Sigmoid colon (tissue), 7 donors: ENCODE measurements around the gene GCNA. TPM values are rescaled to one million over a fixed set of nuclear protein-coding genes. Genes with fewer than 3 reads are reported as not detected.

Experiments
- DNase-seq: peaks from one replicate; pipeline ENCODE4 v3.0.0-alpha.2; 2019
- H3K27ac ChIP-seq, 4 donors: fragments of 200-600 bp; sonication (generic); one replicate each; pipeline ENCODE4 v1.5.1; 2016 to 2019; ENCODE audit warnings: mild to moderate bottlenecking in 1 of 4
- H3K27me3 ChIP-seq, 3 donors: fragments of 200-600 bp; sonication (generic); one replicate each; pipeline ENCODE4 v1.5.1; 2019; ENCODE audit warnings: mild to moderate bottlenecking in 1 of 3
- H3K36me3 ChIP-seq, 4 donors: fragments of 200-600 bp; sonication (generic); one replicate each; pipeline ENCODE4 v1.5.1; 2016 to 2019
- H3K4me1 ChIP-seq, 4 donors: fragments of 200-600 bp; sonication (generic); one replicate each; pipeline ENCODE4 v1.5.1; 2017 to 2019
- H3K4me3 ChIP-seq, 4 donors: fragments of 200-600 bp; sonication (generic); one replicate each; pipeline ENCODE4 v1.5.1; 2017 to 2019; ENCODE audit warnings: mild to moderate bottlenecking in 2 of 4, moderate library complexity in 1 of 4
- H3K9me3 ChIP-seq, 4 donors: fragments of 200-600 bp in 3 of 4; sonication (generic) in 3 of 4; one replicate each; pipeline versions ENCODE4 v1.5.1 to v1.6.1; 2013 to 2019
- EP300 ChIP-seq, 4 donors: sonication (generic); formaldehyde crosslinking; IDR thresholded peaks; one replicate each; pipeline ENCODE4 v1.6.1; 2017; ENCODE audit warnings: antibody characterized with exemption in 4 of 4
- POLR2A ChIP-seq, 2 donors: fragments of 450-650 bp; IDR thresholded peaks; one replicate each; pipeline ENCODE4 v1.6.1; 2016; ENCODE audit warnings: antibody characterized with exemption in 2 of 2, mild to moderate bottlenecking in 2 of 2, moderate library complexity in 2 of 2
- POLR2AphosphoS5 ChIP-seq, 4 donors: sonication (generic); formaldehyde crosslinking; IDR thresholded peaks; one replicate each; pipeline ENCODE4 v1.6.1; 2017; ENCODE audit warnings: antibody characterized with exemption in 4 of 4
- WGBS, 2 donors: extraction: QIAGEN DNeasy Blood & Tissue Kit; methylation state at CpG; one replicate each; pipeline ENCODE4 v1.1.7; 2013; 5-methylcytosine and 5-hydroxymethylcytosine counted together
- intact Hi-C: fragments of 100-400 bp; cut with DNase I; formaldehyde crosslinking; loops from one replicate; pipeline ENCODE4 v1.15.1; 2023
- polyA plus RNA-seq, 3 donors: library from polyadenylated mRNA; stranded (reverse); fragments of 200-250 nt; gene quantifications; one replicate each; pipeline ENCODE4 v1.2.3, GENCODE V29; 2013
- total RNA-seq, 4 donors: library from RNA; depleted of rRNA; stranded (reverse); fragments of >200 nt; gene quantifications; one replicate each; pipeline ENCODE4 v1.1.0, GENCODE V29; 2016
- TF ChIP-seq, protein P1 (sequence below), 4 experiments: fragments of 450-650 bp in 3 of 4; fragments of 200-600 bp in 1 of 4; IDR thresholded peaks; one replicate each; pipeline ENCODE4 v1.5.1; 2016 to 2019; ENCODE audit warnings: antibody characterized with exemption in 4 of 4, mild to moderate bottlenecking in 3 of 4, moderate library complexity in 2 of 4
- donor health status: healthy with polysubstance abuse.
- donor health status: Bipolar disorder and iron deficiency.
- donor health status: healthy.

GCNA gene
- total and polyA plus RNA-seq, 7 donors: 0.60 to 5.0 (median 1.5) TPM

DNA sequence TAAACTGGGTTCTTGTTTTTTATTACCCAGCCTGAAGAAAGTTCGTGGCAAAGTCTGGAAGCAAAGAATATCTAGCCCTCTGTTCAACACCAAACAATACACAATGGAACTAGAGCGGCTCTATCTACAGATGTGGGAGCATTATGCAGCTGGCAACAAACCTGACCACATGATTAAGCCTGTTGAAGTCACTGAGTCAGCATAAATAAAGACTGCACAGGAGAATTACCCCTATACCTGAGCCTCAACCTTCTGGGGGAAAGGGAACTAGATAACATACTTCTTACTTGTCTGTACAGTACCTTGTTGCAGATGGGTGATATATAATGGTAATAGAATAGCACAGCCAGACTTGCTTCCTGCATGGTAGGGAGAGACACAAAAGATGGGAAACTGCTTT lies 4.6 kb upstream of the GCNA start:
- no peak for DNase-seq
- Histone ChIP-seq H3K36me3 (peaks cover 0 to 64% (median 6%) of the 10 kb centered on the region in 4 donors), H3K27me3 (no peaks in the 10 kb centered on the region), H3K27ac (no peak overlapping the region), H3K4me1 (no peaks in the 10 kb centered on the region), H3K9me3 (no peaks in the 10 kb centered on the region), H3K4me3 (no peak overlapping the region)
- intact Hi-C loops: no loop called here
- TF ChIP-seq, protein P1, sequence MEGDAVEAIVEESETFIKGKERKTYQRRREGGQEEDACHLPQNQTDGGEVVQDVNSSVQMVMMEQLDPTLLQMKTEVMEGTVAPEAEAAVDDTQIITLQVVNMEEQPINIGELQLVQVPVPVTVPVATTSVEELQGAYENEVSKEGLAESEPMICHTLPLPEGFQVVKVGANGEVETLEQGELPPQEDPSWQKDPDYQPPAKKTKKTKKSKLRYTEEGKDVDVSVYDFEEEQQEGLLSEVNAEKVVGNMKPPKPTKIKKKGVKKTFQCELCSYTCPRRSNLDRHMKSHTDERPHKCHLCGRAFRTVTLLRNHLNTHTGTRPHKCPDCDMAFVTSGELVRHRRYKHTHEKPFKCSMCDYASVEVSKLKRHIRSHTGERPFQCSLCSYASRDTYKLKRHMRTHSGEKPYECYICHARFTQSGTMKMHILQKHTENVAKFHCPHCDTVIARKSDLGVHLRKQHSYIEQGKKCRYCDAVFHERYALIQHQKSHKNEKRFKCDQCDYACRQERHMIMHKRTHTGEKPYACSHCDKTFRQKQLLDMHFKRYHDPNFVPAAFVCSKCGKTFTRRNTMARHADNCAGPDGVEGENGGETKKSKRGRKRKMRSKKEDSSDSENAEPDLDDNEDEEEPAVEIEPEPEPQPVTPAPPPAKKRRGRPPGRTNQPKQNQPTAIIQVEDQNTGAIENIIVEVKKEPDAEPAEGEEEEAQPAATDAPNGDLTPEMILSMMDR (IDR thresholded peaks at IDR 0.05): no peak
- TF ChIP-seq EP300 (IDR thresholded peaks at IDR 0.05) (no peak), POLR2A (IDR thresholded peaks at IDR 0.05) (no peak), POLR2AphosphoS5 (IDR thresholded peaks at IDR 0.05) (no peak)
- WGBS, 2 donors: 63 to 84% methylated on average over 2 of the region's 2 CpGs

- DNase-seq: no peak
- Histone ChIP-seq H3K36me3 (peaks cover 0 to 33% (median 3%) of the 10 kb centered on the region in 4 donors), H3K27ac (no peak overlapping the region), H3K27me3 (no peaks in the 10 kb centered on the region), H3K4me3 (no peak overlapping the region), H3K4me1 (no peaks in the 10 kb centered on the region), H3K9me3 (no peaks in the 10 kb centered on the region)
- 90 to 95% methylated on average over 24 of the region's 24 CpGs for WGBS, 2 donors
- intact Hi-C loops: no loop called here
- no peak for TF ChIP-seq EP300 (IDR thresholded peaks at IDR 0.05)
- no peak for TF ChIP-seq POLR2AphosphoS5 (IDR thresholded peaks at IDR 0.05)
- TF ChIP-seq POLR2A (IDR thresholded peaks at IDR 0.05): no peak
- TF ChIP-seq, protein P1 (IDR thresholded peaks at IDR 0.05): no peak
These were observed 555 bp upstream of the GCNA start for GRCh38 chrX:71577682-71578081.

DNA sequence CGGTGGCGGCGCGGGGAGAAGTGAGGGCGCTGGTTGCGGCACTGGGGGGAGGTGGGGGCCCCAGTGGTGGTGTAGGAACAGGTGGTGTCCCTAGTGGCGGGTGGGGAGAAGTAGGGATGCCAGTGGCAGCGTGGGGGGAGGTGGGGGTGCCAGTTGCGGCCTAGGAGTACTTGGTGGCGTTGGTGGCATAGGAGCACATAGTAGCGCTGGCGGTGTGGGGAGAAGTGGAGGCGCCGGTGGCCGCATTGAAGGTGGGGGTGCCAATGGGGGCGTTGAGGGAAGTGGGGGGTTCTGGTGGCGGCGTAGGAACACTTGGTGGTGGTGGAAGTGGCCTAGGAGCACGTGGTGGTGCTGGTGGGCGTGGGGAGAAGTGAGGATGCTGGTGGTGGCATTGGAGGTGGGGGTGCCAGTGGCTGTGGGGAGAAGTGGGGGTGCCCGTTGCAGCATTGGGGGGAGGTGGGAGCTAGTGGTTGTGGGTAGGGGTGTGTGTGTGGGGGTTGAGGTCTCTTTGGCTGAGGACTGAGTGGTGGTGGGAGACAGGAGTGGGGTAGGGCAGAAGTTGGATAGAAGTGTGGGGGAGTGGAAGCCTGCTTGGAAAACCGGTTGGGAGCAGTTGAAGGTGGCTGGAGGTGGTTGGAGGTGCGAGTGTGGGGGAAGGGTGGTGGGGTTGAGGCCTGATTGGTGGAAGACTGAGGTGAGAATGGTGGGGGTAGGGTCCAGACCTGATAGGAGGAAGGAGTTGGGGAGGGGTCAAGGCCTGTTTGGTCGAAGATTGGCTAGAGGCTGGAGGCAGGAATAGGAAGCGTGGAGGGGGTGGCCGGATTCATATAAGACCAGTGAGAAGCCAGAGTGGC lies 1.1 kb downstream of the GCNA start:
- peaks cover 0 to 17% (median 2%) of the 10 kb centered on the region in 4 donors for H3K36me3 ChIP-seq
- TF ChIP-seq POLR2AphosphoS5 (IDR thresholded peaks at IDR 0.05) (no peak), EP300 (IDR thresholded peaks at IDR 0.05) (no peak), POLR2A (IDR thresholded peaks at IDR 0.05) (no peak)
- TF ChIP-seq, protein P1 (IDR thresholded peaks at IDR 0.05): no peak
- H3K27me3 ChIP-seq: no peaks in the 10 kb centered on the region
- no peaks in the 10 kb centered on the region for H3K4me1 ChIP-seq
- intact Hi-C loops: no loop called here
- no peak for DNase-seq
- 91 to 96% methylated on average over 26 of the region's 26 CpGs for whole genome bisulfite sequencing, 2 donors
- no peak overlapping the region for H3K4me3 ChIP-seq
- H3K27ac ChIP-seq: no peak overlapping the region
- no peaks in the 10 kb centered on the region for H3K9me3 ChIP-seq

DNA sequence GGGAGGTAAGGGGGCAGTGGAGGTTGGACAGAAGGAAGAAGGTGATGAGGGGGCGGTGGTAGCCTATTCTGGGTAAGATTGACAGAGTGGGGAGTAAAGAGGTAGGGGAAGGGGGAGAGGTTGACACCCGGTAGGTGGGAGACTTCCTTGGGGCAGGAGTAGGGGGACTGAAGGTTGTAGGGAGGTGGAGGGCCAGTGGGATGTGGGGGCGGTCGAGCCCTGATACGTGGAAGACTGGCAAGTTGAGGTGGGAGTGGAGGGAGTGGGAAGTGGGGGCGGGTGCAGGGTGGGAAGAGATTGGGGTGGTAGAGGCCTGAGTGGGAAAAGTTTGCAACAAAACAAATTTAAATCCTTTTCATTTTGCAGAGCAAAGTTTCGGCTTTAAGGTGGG lies 1.7 kb downstream of the GCNA start:
- no peak for DNase-seq
- intact Hi-C loops: no loop called here
- Histone ChIP-seq H3K9me3 (no peaks in the 10 kb centered on the region), H3K36me3 (peaks cover 0 to 12% (median 1%) of the 10 kb centered on the region in 4 donors), H3K27me3 (no peaks in the 10 kb centered on the region), H3K4me1 (no peaks in the 10 kb centered on the region), H3K4me3 (no peak overlapping the region), H3K27ac (no peak overlapping the region)
- no peak for TF ChIP-seq POLR2A (IDR thresholded peaks at IDR 0.05)
- no peak for TF ChIP-seq POLR2AphosphoS5 (IDR thresholded peaks at IDR 0.05)
- no peak for TF ChIP-seq EP300 (IDR thresholded peaks at IDR 0.05)
- TF ChIP-seq, protein P1 (IDR thresholded peaks at IDR 0.05): no peak
- WGBS, 2 donors: 86 to 91% methylated on average over 7 of the region's 7 CpGs
